Measurements from ENCODE around the gene ACE2. TPM values are rescaled to one million over a fixed set of nuclear protein-coding genes. Genes with fewer than 3 reads are reported as not detected.

Gene ACE2
- total and polyA plus RNA-seq, 2 of the 8 experiments (the other 6 are each of a cell fraction or from before 2014, with no cell fraction given) = 0.06 TPM; not detected in 1

DNA sequence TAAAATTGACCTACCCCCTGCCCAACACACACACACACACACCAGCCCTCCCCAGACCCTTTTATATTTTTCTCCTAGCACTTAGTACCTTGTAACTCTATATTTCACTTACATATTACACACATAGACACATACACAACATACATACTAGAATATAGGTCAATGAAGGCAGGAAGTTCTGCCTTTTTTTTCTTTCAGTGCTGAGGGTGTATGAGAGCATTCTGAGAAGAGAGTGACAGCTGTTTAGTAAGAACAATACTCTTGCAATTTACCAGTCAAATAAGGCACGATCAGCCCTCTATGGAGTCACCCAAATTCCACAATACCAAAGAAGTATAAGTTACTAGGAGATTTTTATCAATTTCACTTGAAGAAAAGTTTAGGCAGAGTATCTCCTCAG, 33.5 kb downstream of the ACE2 start (continued):
- TF ChIP-seq BRCA1 (IDR thresholded peaks at IDR 0.05; ENCODE audit: low read depth, low read length) (no peak), KDM4A (IDR thresholded peaks at IDR 0.05; ENCODE audit: low read depth, low read length, severe bottlenecking) (no peak), CTBP2 (IDR thresholded peaks at IDR 0.05; ENCODE audit: borderline replicate concordance, insufficient read depth, insufficient read length, low read length) (no peak)
- TF ChIP-seq, protein P1, sequence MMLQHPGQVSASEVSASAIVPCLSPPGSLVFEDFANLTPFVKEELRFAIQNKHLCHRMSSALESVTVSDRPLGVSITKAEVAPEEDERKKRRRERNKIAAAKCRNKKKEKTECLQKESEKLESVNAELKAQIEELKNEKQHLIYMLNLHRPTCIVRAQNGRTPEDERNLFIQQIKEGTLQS (IDR thresholded peaks at IDR 0.05; ENCODE audit: insufficient read depth, low read depth, low read length) = no peak
